GM19238 (cell line): ENCODE measurements around the gene ASH1L.
"Not testable (repeated sequence)": the region's sequence is repeated elsewhere in the genome, so short reads cannot be mapped to it uniquely, and the experiment has no call there.

Source experiments
- DNase-seq: peaks from one replicate; pipeline ENCODE4 v3.0.0; 2011; ENCODE audit warnings: low spot score; ENCODE audit not compliant: insufficient read length

The ASH1L gene

GRCh38 chr1:155499953-155500639 lies 62.5 kb downstream of the ASH1L start:
- no peak for DNase-seq

DNA sequence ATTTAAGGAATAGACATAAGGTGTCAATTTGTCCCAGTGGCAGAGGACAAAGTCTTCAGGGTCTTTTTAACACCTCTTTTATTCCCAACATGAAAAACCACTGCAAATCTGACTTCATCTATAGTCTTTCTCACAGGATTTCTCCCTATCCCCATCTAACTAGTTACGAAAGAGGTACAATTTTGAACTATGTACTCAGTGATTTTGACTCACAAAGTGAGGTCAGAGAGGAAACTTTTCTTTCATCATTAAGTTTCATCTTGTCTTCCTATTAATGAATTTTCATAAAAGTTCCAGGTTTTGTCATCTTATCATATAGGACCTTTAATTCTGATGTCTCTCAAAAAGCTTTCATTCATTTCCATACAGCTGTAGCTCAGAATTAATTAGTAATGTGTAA lies 63.3 kb downstream of the ASH1L start:
- DNase-seq = no peak

GRCh38 chr1:155493595-155493994 lies 69.0 kb downstream of the ASH1L start:
- not testable (repeated sequence) for DNase-seq

DNA sequence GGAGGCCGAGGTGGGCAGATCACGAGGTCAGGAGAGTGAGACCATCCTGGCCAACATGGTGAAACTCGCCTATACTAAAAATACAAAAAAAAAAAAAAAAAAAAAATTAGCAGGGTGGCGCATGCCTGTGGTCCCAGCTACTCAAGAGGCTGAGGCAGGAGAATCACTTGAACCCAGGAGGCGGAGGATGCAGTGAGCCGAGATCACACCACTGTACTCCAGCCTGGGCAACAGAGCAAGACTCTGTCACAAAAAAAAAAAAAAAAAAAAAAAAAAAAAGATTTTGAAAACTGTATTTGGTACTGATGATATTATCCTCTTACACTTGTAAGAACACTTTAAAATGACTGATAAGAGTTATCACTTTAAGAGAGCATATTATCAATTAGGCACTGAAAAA lies 74.2 kb downstream of the ASH1L start:
- DNase-seq = not testable (repeated sequence)

GRCh38 chr1:155487541-155487940 lies 75.1 kb downstream of the ASH1L start:
- DNase-seq = no peak

GRCh38 chr1:155486952-155487351 lies 75.7 kb downstream of the ASH1L start:
- DNase-seq = not testable (repeated sequence)

- no peak for DNase-seq
Measured at GRCh38 chr1:155485945-155486344, 76.7 kb downstream of the ASH1L start.

DNA sequence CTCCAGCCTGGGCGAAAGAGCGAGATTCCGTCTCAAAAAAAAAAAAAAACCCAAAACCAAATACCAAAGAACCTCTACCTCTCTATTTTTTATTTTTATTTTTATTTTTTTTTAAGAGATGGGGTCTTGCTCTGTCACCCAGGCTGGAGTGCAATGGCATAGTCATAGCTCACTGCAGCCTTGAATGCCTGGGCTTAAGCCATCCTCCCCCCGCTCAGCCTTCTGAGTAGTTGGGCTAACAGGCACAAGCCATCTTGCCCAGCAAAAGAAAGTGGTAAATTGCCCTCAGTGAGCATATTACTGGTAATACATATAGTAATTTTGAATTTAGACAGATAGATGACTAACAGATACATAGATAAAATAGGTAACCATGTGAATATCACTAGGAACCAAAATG lies 77.4 kb downstream of the ASH1L start:
- DNase-seq = no peak

GRCh38 chr1:155481741-155482241 lies 80.8 kb downstream of the ASH1L start:
- DNase-seq = no peak

DNA sequence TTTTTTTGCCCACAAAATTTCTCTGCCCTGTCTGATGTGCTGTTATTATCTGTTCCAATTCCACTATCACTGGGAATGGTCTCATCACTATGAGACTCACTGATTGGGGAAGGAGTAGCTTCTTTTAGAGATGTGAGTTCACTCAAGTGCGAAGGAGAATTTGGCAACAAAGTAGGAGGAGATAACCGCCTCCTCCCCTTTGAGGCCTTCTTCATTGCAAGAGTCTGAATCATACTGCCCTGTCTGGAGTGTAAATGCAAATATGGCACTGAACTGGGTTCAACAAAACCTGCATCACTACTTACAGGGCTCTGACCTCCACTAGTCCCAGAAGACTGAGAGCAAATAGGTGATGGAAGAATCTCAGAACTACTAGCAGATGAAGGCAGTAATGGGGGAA lies 83.4 kb downstream of the ASH1L start:
- DNase-seq = no peak

GRCh38 chr1:155478270-155478852 lies 84.2 kb downstream of the ASH1L start:
- DNase-seq = no peak

GRCh38 chr1:155474146-155474545 lies 88.5 kb downstream of the ASH1L start:
- no peak for DNase-seq

DNA sequence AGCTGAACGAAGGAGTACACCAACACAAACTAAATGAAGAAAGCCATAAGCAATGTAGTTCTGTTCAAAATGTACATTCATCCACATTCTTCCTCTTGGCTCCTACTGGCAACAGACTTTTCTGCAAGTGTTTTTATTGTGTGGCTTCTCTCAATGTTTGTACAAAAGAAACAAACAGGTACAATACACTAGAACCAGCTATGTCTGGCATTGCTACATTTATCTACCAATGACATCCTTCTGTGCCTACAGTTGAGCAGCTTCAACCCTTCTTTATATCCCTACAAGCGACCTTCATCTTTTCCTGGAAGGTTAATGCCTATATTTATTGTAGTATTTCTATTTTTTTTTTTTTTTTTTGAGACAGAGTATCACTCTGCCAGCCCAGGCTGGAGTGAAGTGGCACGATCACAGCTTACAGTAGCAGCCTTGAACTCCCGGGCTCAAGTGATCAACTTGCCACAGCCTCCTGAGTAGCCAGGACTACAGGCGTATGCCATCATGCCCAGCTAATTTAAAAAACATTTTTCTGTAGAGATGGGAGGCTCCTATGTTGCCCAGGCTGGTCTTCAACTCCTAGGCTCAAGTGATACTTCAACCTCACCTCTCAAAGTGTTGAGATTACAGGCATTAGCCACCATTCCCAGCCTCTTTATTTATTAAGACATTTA lies 89.3 kb downstream of the ASH1L start:
- DNase-seq = no peak

- DNase-seq = no peak
Measured at GRCh38 chr1:155472491-155473083, 90.0 kb downstream of the ASH1L start.

DNA sequence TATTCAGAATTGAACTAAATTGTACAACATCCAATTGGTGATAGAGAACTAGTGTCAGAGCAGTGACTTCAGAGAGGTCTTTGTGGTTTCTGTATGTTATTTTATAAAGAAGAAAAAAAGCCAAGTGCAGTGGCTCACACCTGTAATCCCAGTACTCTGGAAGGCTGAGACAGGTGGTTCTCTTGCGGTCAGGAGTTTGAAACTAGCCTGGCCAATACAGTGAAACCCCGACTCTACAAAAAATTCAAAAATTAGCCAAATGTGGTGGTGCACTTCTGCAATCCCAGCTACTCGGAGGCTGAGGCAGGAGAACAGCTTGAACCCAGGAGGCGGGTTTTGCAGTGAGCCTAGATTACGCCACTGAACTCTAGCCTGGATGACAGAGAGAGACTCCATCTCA lies 90.7 kb downstream of the ASH1L start:
- DNase-seq = no peak

DNA sequence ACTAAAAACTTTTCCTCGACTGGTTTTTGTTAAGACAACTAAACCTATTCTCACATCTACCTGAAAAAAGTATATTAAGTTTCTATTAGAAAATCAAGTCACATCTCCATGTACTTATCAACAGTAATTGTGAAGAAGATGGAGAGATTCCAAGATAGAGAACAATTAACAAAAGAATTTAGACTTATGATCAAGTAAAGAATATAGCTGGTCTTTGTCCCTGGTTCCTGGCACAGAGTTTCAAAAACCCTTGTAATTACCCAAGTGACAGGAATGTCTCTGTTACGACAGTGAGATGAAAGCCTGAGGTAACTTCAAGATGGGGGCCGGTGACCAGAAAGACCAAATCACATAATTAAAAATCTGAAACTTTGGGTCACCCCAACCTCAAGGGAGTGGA lies 91.6 kb downstream of the ASH1L start:
- no peak for DNase-seq

- no peak for DNase-seq
Measured at GRCh38 chr1:155466996-155467395, 95.6 kb downstream of the ASH1L start.

DNA sequence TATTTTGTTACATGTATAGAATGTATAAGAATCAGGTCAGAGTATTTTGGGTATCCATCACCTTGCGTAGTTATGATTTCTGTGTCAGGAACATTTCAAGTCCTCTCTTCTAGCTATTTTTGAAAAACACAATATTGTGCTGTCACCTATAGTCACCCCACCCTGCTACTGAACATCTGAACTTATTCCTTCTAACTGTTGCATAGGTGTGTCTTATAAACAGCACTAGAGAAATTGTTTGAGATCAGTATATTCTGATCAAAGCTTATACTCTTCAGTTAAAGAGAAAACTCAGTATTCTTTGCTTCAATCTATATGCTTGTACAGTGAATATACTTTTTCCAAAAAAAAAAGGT lies 96.0 kb downstream of the ASH1L start:
- no peak for DNase-seq

DNA sequence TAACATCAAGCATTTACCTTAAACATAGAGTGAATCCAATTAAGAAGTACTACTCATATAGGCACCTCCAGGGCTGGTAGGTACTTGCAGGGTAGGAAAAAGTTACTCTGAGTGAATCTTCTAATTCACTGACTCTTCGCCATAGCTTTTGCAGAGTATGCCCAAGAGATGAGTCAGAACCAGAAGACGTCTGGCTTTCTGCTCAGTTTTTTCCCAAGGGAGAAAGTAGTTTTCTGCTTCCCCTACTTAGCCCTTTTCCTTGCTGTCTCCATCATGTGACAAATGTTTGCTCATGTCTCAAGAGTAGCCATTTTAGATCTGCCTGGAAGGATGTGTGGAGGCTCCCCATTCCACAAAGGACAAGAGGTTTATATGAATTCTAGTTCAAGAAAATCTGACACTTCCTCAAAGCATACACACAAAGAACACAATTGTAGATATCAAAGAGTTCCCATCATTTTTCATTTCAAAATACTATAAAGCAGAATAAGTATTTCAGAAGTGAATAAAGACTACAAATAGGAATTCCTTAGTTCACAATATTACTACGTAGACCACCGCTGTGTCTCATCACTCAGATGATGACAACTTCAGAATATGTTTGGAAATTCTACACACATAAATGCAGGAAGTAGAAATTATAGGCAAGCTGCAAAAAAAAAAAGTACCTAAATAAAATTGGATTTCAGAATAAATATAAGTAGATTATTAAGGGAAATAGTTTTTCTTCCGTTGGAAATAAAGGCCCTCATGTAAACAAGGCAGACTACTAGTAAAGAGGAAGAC lies 98.5 kb downstream of the ASH1L start:
- DNase-seq = no peak

DNA sequence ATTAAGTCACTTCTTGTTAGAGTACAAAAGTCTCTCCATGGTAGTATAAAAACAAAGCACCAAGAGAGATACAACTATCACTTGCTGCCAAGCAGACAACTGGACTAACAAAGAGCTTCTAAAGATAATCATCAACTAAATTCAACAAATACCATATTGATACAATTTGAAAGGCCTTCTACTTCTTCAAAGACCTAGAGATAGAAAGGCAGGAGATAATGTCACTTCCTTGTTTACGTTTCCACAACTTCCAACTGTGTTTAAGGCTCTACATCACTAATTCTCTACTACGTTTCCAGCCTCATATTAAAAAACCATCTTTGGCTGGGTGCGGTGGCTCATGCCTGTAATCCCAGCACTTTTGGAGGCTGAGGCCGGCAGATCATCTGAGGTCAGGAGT lies 104.5 kb downstream of the ASH1L start:
- DNase-seq = no peak

- no peak for DNase-seq
Measured at GRCh38 chr1:155457266-155457665, 105.3 kb downstream of the ASH1L start.
